Gastrocnemius medialis (tissue), 4 donors: Measurements from ENCODE around the gene CFAP157.

Source experiments
- CTCF ChIP-seq, 5 experiments: fragments of 450-650 bp in 3 of 5; fragments of 200-600 bp in 2 of 5; sonication (generic) in 2 of 5; IDR thresholded peaks in 4 of 5; conservative IDR thresholded peaks in 1 of 5; 1 replicate in 4 of 5; 2 replicates in 1 of 5; pipeline ENCODE4 v1.5.1; 2016 to 2019; ENCODE audit warnings: antibody characterized with exemption in 5 of 5, mild to moderate bottlenecking in 3 of 5, moderate library complexity in 3 of 5
- POLR2A ChIP-seq, 2 donors: fragments of 450-650 bp; IDR thresholded peaks; one replicate each; pipeline ENCODE4 v1.6.1; 2017; ENCODE audit warnings: antibody characterized with exemption in 2 of 2, mild to moderate bottlenecking in 2 of 2, moderate library complexity in 2 of 2

GRCh38 chr9:127673234-127673633, 33.6 kb upstream of the CFAP157 start:
- TF ChIP-seq POLR2A (IDR thresholded peaks at IDR 0.05) (no peak), CTCF (IDR thresholded peaks at IDR 0.05 in 4 of 5, conservative IDR thresholded peaks at IDR 0.05 in 1 of 5) (no peak)
